Caco-2 (cell line): ENCODE results near the gene CDK14. TPM values are rescaled to one million over a fixed set of nuclear protein-coding genes. Genes with fewer than 3 reads are reported as not detected.

Experiments
- BruUV-seq: library from RNA; stranded (reverse); fragments of 400-500 nt; replicated peaks from 2 replicates; lab custom pipeline; 2021; lab: Mats Ljungman, UMichigan
- CTCF ChIA-PET: fragments of 300-600 bp; sonication (Branson Sonifier 250); formaldehyde crosslinking; loops from one replicate; lab custom pipeline; 2022; ENCODE audit warnings: antibody characterized with exemption; lab: Charles Lee
- POLR2A ChIA-PET: fragments of 300-600 bp; sonication (Branson Sonifier 250); formaldehyde crosslinking; loops from one replicate; lab custom pipeline; 2022; ENCODE audit warnings: antibody characterized with exemption; lab: Charles Lee
- DNase-seq, 2 experiments: peaks; one replicate each; pipeline versions ENCODE4 v3.0.0 to v3.0.0-alpha.2; 2020 to 2022
- H3K27me3 ChIP-seq: replicated peaks from 2 replicates; pipeline ENCODE4 v1.6.0; 2011; ENCODE audit warnings: low read length; ENCODE audit not compliant: control insufficient read depth, insufficient read depth
- H3K36me3 ChIP-seq: 2 replicates; pipeline ENCODE4 v1.5.1; 2011; ENCODE audit warnings: low read length; ENCODE audit not compliant: control insufficient read depth, insufficient read depth
- H3K4me1 ChIP-seq: fragments of 250-450 bp; sonication (Bioruptor Pico); 2 replicates; pipeline ENCODE4 v1.5.1; 2020; ENCODE audit warnings: mild to moderate bottlenecking
- H3K4me3 ChIP-seq: 2 replicates; pipeline ENCODE4 v1.5.1; 2011; ENCODE audit warnings: low read depth, mild to moderate bottlenecking, control low read depth, low read length
- H3K9me3 ChIP-seq: fragments of 250-450 bp; sonication (Bioruptor Pico); 2 replicates; pipeline ENCODE4 v1.5.1; 2020; ENCODE audit warnings: mild to moderate bottlenecking, moderate library complexity
- H3K27ac Mint-ChIP-seq: one replicate; pipeline ENCODE4 v1.8.0; 2022; ENCODE audit warnings: mixed read lengths; ENCODE audit not compliant: unreplicated experiment
- H3K27me3 Mint-ChIP-seq: one replicate; pipeline ENCODE4 v1.8.0; 2022; ENCODE audit warnings: mixed read lengths; ENCODE audit not compliant: insufficient read depth, unreplicated experiment
- H3K36me3 Mint-ChIP-seq: one replicate; pipeline ENCODE4 v1.8.0; 2022; ENCODE audit warnings: mild to moderate bottlenecking, mixed read lengths; ENCODE audit not compliant: insufficient read depth, unreplicated experiment
- H3K4me1 Mint-ChIP-seq: one replicate; pipeline ENCODE4 v1.8.0; 2022; ENCODE audit warnings: low read depth, mixed read lengths; ENCODE audit not compliant: unreplicated experiment
- H3K4me3 Mint-ChIP-seq: one replicate; pipeline ENCODE4 v1.8.0; 2022; ENCODE audit warnings: mild to moderate bottlenecking, moderate library complexity, mixed read lengths; ENCODE audit not compliant: unreplicated experiment
- H3K9me3 Mint-ChIP-seq: one replicate; pipeline ENCODE4 v1.8.0; 2022; ENCODE audit warnings: mixed read lengths; ENCODE audit not compliant: unreplicated experiment
- CTCF ChIP-seq, 2 experiments: fragments of 200-600 bp in 1 of 2; IDR thresholded peaks; 1 replicate in 1 of 2; 2 replicates in 1 of 2; pipeline versions ENCODE4 v1.5.1 to v1.8.0; 2011 to 2022; ENCODE audit warnings: antibody characterized with exemption in 1 of 2, control low read depth in 1 of 2, inconsistent platforms in 1 of 2, low read depth in 1 of 2, low read length in 1 of 2, mild to moderate bottlenecking in 1 of 2, moderate library complexity in 1 of 2; ENCODE audit not compliant: insufficient read depth in 1 of 2, severe bottlenecking in 1 of 2, unreplicated experiment in 1 of 2
- intact Hi-C: fragments of 100-400 bp; cut with micrococcal nuclease; formaldehyde crosslinking; loops from one replicate; pipeline ENCODE4 v1.10.0; 2022; ENCODE audit not compliant: unreplicated experiment
- total RNA-seq: library from RNA; stranded (reverse); gene quantifications from 2 replicates; pipeline ENCODE4 v1.2.3, GENCODE V29; 2022

Gene CDK14
- total RNA-seq, 1 experiment from 2014 or later = 18.2 TPM

DNA sequence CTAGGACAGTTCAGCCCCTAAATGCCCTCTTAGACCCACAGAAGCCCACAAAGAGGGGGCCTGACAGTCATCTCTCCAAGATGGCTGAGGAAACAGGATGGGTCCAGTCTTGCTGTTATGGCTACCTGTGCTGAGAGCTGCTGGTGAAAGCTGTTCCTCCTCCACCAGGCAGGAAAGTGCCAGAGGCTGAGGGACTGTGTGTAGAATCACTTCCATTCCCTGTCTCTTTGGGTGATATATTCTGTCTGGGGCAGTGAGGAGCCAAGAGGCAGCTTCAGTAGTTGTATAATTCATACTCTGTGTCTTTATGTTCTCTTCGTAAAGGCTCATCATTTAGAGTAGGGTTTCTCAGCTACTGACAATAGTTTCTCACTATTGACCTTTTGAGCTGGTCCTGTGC is 425.8 kb downstream of the CDK14 start:
- no peaks in the 10 kb centered on the region for H3K36me3 Mint-ChIP-seq
- TF ChIP-seq CTCF (IDR thresholded peaks at IDR 0.05; ENCODE audit: insufficient read depth in 1 of 2, low read depth in 1 of 2, low read length in 1 of 2, severe bottlenecking in 1 of 2, unreplicated experiment in 1 of 2) = no peak
- no peaks in the 10 kb centered on the region for H3K4me1 ChIP-seq
- no peaks in the 10 kb centered on the region for H3K9me3 ChIP-seq
- intact Hi-C loops = no loop called here
- no TSS peak for BruUV-seq
- ChIA-PET POLR2A (no interaction called here), CTCF (no interaction called here)
- H3K4me3 Mint-ChIP-seq = no peak overlapping the region
- no peak overlapping the region for H3K27ac Mint-ChIP-seq
- no peaks in the 10 kb centered on the region for H3K4me1 Mint-ChIP-seq
- H3K4me3 ChIP-seq = no peak overlapping the region
- H3K27me3 Mint-ChIP-seq = no peaks in the 10 kb centered on the region
- no peaks in the 10 kb centered on the region for H3K27me3 ChIP-seq
- no peak for DNase-seq
- H3K36me3 ChIP-seq = no peaks in the 10 kb centered on the region
- H3K9me3 Mint-ChIP-seq = no peaks in the 10 kb centered on the region

- H3K27me3 Mint-ChIP-seq = no peaks in the 10 kb centered on the region
- intact Hi-C loops = no loop called here
- Histone ChIP-seq H3K4me1 (no peaks in the 10 kb centered on the region), H3K9me3 (no peaks in the 10 kb centered on the region), H3K4me3 (no peak overlapping the region), H3K36me3 (no peaks in the 10 kb centered on the region), H3K27me3 (no peaks in the 10 kb centered on the region)
- H3K4me1 Mint-ChIP-seq = no peaks in the 10 kb centered on the region
- no TSS peak for BruUV-seq
- H3K27ac Mint-ChIP-seq = no peak overlapping the region
- no peak overlapping the region for H3K4me3 Mint-ChIP-seq
- ChIA-PET CTCF (no interaction called here), POLR2A (no interaction called here)
- H3K9me3 Mint-ChIP-seq = no peaks in the 10 kb centered on the region
- no peak for TF ChIP-seq CTCF (IDR thresholded peaks at IDR 0.05; ENCODE audit: insufficient read depth in 1 of 2, low read depth in 1 of 2, low read length in 1 of 2, severe bottlenecking in 1 of 2, unreplicated experiment in 1 of 2)
- DNase-seq = no peak
- H3K36me3 Mint-ChIP-seq = no peaks in the 10 kb centered on the region
Observed at GRCh38 chr7:91025906-91026390, 429.8 kb downstream of the CDK14 start.

- H3K27me3 ChIP-seq = no peaks in the 10 kb centered on the region
- no peak for DNase-seq
- BruUV-seq = no TSS peak
- CTCF ChIA-PET = no interaction called here
- peaks cover 3% of the 10 kb centered on the region for H3K4me1 Mint-ChIP-seq
- TF ChIP-seq CTCF (IDR thresholded peaks at IDR 0.05; ENCODE audit: insufficient read depth in 1 of 2, low read depth in 1 of 2, low read length in 1 of 2, severe bottlenecking in 1 of 2, unreplicated experiment in 1 of 2) = no peak
- H3K9me3 Mint-ChIP-seq = no peaks in the 10 kb centered on the region
- H3K4me1 ChIP-seq = no peaks in the 10 kb centered on the region
- intact Hi-C loops = loop anchor here (10.0 kb wide), 1 partner anchor 275 kb away; no protein-coding TSS in a partner anchor
- no peaks in the 10 kb centered on the region for H3K36me3 Mint-ChIP-seq
- no peak overlapping the region for H3K27ac Mint-ChIP-seq
- no peaks in the 10 kb centered on the region for H3K36me3 ChIP-seq
- H3K4me3 ChIP-seq = no peak overlapping the region
- no peaks in the 10 kb centered on the region for H3K27me3 Mint-ChIP-seq
- H3K9me3 ChIP-seq = no peaks in the 10 kb centered on the region
- H3K4me3 Mint-ChIP-seq = no peak overlapping the region
- POLR2A ChIA-PET = no interaction called here
Observed at GRCh38 chr7:91029688-91030087, 433.6 kb downstream of the CDK14 start.
